Measurements from ENCODE around the gene ZNF32. TPM values are rescaled to one million over a fixed set of nuclear protein-coding genes. Genes with fewer than 3 reads are reported as not detected.

Gene ZNF32
- total RNA-seq, 1 experiment from 2014 or later = 23.9 TPM

DNA sequence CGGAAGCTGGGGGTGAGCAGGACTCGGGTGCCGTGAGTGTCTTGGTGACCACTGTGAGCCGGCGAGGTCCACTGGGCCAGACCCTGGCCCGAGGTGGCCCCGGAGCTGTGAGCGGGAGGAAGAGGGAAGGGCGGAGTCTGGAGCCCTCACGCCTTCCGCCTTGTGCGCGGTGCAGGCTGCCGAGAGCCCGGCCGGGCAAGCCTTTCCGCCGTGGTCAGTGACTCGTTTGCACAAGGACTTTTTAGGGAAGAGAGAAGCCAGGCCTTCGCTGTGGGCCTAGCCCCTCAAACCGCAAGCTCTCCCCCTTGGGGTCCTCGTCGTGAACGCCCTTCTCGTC is 40.9 kb upstream of the ZNF32 start:
- Mint-ChIP-seq H3K27me3 (ENCODE audit: low read depth) (peaks cover 66% of the 10 kb centered on the region), H3K27ac (no peak overlapping the region), H3K4me3 (peak overlapping the region; percentile 80), H3K9me3 (no peaks in the 10 kb centered on the region), H3K4me1 (0 out of 2 replicates have a peak, but pooled peaks cover 5% of the 10 kb centered on the region), H3K36me3 (no peaks in the 10 kb centered on the region)
- ChIA-PET POLR2A (interaction anchor here (0.5 kb wide), 1 partner anchor 532 kb away, joined by 3 read pairs; no protein-coding TSS in a partner anchor), CTCF (interaction anchor here (0.5 to 2.7 kb wide), 49 partner anchors 9 to 1176 kb away, joined by 3 to 21 read pairs (median 3); partner anchors contain the start of gene ZNF32)
- ATAC-seq (peak; percentile 73), DNase-seq (ENCODE audit: low spot score) (peak; percentile 36)
- no peak for TF ChIP-seq SMAD4 (CRISPR knock-in tag; IDR thresholded peaks at IDR 0.05)
- TF ChIP-seq, protein P1, sequence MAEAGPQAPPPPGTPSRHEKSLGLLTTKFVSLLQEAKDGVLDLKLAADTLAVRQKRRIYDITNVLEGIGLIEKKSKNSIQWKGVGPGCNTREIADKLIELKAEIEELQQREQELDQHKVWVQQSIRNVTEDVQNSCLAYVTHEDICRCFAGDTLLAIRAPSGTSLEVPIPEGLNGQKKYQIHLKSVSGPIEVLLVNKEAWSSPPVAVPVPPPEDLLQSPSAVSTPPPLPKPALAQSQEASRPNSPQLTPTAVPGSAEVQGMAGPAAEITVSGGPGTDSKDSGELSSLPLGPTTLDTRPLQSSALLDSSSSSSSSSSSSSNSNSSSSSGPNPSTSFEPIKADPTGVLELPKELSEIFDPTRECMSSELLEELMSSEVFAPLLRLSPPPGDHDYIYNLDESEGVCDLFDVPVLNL (CRISPR knock-in tag; IDR thresholded peaks at IDR 0.05; ENCODE audit: borderline replicate concordance, low read depth) = no peak
- TF ChIP-seq CREM (CRISPR knock-in tag; IDR thresholded peaks at IDR 0.05) = 0 out of 2 replicates have a peak, but pooled peaks have one; percentile 43
- TF ChIP-seq, protein P2, sequence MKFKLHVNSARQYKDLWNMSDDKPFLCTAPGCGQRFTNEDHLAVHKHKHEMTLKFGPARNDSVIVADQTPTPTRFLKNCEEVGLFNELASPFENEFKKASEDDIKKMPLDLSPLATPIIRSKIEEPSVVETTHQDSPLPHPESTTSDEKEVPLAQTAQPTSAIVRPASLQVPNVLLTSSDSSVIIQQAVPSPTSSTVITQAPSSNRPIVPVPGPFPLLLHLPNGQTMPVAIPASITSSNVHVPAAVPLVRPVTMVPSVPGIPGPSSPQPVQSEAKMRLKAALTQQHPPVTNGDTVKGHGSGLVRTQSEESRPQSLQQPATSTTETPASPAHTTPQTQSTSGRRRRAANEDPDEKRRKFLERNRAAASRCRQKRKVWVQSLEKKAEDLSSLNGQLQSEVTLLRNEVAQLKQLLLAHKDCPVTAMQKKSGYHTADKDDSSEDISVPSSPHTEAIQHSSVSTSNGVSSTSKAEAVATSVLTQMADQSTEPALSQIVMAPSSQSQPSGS (CRISPR knock-in tag; IDR thresholded peaks at IDR 0.05; ENCODE audit: borderline replicate concordance, low read depth) = no peak
- TF ChIP-seq, protein P3, sequence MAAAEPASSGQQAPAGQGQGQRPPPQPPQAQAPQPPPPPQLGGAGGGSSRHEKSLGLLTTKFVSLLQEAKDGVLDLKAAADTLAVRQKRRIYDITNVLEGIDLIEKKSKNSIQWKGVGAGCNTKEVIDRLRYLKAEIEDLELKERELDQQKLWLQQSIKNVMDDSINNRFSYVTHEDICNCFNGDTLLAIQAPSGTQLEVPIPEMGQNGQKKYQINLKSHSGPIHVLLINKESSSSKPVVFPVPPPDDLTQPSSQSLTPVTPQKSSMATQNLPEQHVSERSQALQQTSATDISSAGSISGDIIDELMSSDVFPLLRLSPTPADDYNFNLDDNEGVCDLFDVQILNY (CRISPR knock-in tag; IDR thresholded peaks at IDR 0.05) = no peak
- TF ChIP-seq, protein P4, sequence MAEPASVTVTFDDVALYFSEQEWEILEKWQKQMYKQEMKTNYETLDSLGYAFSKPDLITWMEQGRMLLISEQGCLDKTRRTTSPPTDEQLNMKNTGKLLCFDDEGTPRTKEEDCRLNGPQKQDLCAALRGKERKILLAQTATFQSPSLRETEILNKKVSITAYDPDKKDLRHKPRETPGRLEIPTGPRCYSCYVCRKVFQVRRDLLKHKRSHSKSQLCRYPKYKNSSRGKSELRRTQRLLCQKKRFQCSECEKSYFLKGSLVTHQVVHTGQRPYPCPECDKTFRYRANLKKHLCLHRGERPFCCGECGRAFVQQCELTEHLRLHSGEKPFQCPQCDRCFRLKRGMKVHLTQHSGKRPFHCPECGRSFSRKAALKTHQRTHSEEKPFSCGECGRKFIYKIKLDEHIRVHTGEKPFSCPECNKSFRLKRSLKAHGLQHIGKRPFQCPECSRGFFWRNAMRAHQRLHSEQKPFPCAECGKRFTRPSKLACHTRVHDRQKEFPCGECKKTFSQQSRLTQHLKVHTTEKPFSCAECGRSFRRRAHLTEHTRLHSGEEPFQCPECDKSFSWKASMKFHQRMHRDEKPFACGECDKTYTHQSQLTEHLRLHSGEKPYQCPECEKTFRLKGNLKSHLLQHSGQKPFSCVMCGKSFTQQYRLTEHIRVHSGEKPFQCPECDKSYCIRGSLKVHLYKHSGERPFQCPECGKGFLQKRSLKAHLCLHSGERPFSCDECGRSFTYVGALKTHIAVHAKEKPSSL (CRISPR knock-in tag; conservative IDR thresholded peaks at IDR 0.05) = no peak
- TF ChIP-seq, protein P5, sequence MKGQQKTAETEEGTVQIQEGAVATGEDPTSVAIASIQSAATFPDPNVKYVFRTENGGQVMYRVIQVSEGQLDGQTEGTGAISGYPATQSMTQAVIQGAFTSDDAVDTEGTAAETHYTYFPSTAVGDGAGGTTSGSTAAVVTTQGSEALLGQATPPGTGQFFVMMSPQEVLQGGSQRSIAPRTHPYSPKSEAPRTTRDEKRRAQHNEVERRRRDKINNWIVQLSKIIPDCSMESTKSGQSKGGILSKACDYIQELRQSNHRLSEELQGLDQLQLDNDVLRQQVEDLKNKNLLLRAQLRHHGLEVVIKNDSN (CRISPR knock-in tag; IDR thresholded peaks at IDR 0.05) = no peak; the same call in 1 of the 2 replicates
- TF ChIP-seq, protein P6, sequence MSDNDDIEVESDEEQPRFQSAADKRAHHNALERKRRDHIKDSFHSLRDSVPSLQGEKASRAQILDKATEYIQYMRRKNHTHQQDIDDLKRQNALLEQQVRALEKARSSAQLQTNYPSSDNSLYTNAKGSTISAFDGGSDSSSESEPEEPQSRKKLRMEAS (CRISPR knock-in tag; IDR thresholded peaks at IDR 0.05) = peak; percentile 75; the same call in 1 of the 2 replicates
- no peak for TF ChIP-seq MXD4 (CRISPR knock-in tag; IDR thresholded peaks at IDR 0.05; ENCODE audit: borderline replicate concordance)
- peak; percentile 58; the same call in 1 of the 2 replicates for TF ChIP-seq ZNF232 (CRISPR knock-in tag; IDR thresholded peaks at IDR 0.05)
- TF ChIP-seq KAT7 (CRISPR knock-in tag; IDR thresholded peaks at IDR 0.05; ENCODE audit: borderline replicate concordance) = no peak
- 0 out of 2 replicates have a peak, but pooled peaks have one; percentile 32 for TF ChIP-seq ZNF317 (CRISPR knock-in tag; IDR thresholded peaks at IDR 0.05; ENCODE audit: borderline replicate concordance, low read depth)
- TF ChIP-seq, protein P7, sequence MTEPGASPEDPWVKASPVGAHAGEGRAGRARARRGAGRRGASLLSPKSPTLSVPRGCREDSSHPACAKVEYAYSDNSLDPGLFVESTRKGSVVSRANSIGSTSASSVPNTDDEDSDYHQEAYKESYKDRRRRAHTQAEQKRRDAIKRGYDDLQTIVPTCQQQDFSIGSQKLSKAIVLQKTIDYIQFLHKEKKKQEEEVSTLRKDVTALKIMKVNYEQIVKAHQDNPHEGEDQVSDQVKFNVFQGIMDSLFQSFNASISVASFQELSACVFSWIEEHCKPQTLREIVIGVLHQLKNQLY (CRISPR knock-in tag; IDR thresholded peaks at IDR 0.05) = 0 out of 2 replicates have a peak, but pooled peaks have one; percentile 31
- TF ChIP-seq ZNF219 (CRISPR knock-in tag; IDR thresholded peaks at IDR 0.05; ENCODE audit: borderline replicate concordance) = no peak
- no peak for TF ChIP-seq GRHL2 (CRISPR knock-in tag; IDR thresholded peaks at IDR 0.05; ENCODE audit: insufficient replicate concordance, severe bottlenecking)
- 0 out of 2 replicates have a peak, but pooled peaks have one; percentile 0 for TF ChIP-seq MYBL2 (CRISPR knock-in tag; IDR thresholded peaks at IDR 0.05)
- TF ChIP-seq ZNF121 (CRISPR knock-in tag; IDR thresholded peaks at IDR 0.05) = no peak
- no peak for TF ChIP-seq TEAD1 (CRISPR knock-in tag; IDR thresholded peaks at IDR 0.05)
- TF ChIP-seq, protein P8, sequence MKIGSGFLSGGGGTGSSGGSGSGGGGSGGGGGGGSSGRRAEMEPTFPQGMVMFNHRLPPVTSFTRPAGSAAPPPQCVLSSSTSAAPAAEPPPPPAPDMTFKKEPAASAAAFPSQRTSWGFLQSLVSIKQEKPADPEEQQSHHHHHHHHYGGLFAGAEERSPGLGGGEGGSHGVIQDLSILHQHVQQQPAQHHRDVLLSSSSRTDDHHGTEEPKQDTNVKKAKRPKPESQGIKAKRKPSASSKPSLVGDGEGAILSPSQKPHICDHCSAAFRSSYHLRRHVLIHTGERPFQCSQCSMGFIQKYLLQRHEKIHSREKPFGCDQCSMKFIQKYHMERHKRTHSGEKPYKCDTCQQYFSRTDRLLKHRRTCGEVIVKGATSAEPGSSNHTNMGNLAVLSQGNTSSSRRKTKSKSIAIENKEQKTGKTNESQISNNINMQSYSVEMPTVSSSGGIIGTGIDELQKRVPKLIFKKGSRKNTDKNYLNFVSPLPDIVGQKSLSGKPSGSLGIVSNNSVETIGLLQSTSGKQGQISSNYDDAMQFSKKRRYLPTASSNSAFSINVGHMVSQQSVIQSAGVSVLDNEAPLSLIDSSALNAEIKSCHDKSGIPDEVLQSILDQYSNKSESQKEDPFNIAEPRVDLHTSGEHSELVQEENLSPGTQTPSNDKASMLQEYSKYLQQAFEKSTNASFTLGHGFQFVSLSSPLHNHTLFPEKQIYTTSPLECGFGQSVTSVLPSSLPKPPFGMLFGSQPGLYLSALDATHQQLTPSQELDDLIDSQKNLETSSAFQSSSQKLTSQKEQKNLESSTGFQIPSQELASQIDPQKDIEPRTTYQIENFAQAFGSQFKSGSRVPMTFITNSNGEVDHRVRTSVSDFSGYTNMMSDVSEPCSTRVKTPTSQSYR (CRISPR knock-in tag; IDR thresholded peaks at IDR 0.05) = no peak
- 0 out of 2 replicates have a peak, but pooled peaks have one; percentile 75 for TF ChIP-seq ELF4 (CRISPR knock-in tag; IDR thresholded peaks at IDR 0.05; ENCODE audit: low read depth)
- TF ChIP-seq, protein P9, sequence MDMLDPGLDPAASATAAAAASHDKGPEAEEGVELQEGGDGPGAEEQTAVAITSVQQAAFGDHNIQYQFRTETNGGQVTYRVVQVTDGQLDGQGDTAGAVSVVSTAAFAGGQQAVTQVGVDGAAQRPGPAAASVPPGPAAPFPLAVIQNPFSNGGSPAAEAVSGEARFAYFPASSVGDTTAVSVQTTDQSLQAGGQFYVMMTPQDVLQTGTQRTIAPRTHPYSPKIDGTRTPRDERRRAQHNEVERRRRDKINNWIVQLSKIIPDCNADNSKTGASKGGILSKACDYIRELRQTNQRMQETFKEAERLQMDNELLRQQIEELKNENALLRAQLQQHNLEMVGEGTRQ (CRISPR knock-in tag; IDR thresholded peaks at IDR 0.05) = no peak
- TF ChIP-seq OVOL2 (CRISPR knock-in tag; IDR thresholded peaks at IDR 0.05; ENCODE audit: borderline replicate concordance) = no peak
- TF ChIP-seq FOXK1 (CRISPR knock-in tag; IDR thresholded peaks at IDR 0.05) = no peak
- TF ChIP-seq RELA (CRISPR knock-in tag; IDR thresholded peaks at IDR 0.05; ENCODE audit: borderline replicate concordance) = no peak
- TF ChIP-seq NFE2L1 (CRISPR knock-in tag; IDR thresholded peaks at IDR 0.05) = peak; percentile 73; the same call in 1 of the 2 replicates
- no peak for TF ChIP-seq TEAD4 (CRISPR knock-in tag; IDR thresholded peaks at IDR 0.05)
- TF ChIP-seq JUN (CRISPR knock-in tag; IDR thresholded peaks at IDR 0.05) = no peak

Measured in WTC11 (cell line).